Right atrium auricular region (tissue), 2 donors: ENCODE measurements around the gene TMEM14B. TPM values are rescaled to one million over a fixed set of nuclear protein-coding genes. Genes with fewer than 3 reads are reported as not detected.
"Not testable (repeated sequence)": the region's sequence is repeated elsewhere in the genome, so short reads cannot be mapped to it uniquely, and the experiment has no call there.

Experiments
- DNase-seq: peaks from one replicate; pipeline ENCODE4 v3.0.0-alpha.2; 2019; ENCODE audit warnings: low spot score
- H3K27ac ChIP-seq, 2 donors: fragments of 200-600 bp; sonication (generic); 1 replicate in 1 of 2; 2 replicates in 1 of 2; pipeline ENCODE4 v1.5.1; 2016 to 2019
- H3K27me3 ChIP-seq, 2 donors: fragments of 200-600 bp; sonication (generic); one replicate each; pipeline versions ENCODE4 v1.5.1 to v1.6.0; 2017 to 2019
- H3K36me3 ChIP-seq: fragments of 200-600 bp; sonication (generic); one replicate; pipeline ENCODE4 v1.5.1; 2016
- H3K4me1 ChIP-seq, 2 donors: fragments of 200-600 bp; sonication (generic); one replicate each; pipeline versions ENCODE4 v1.5.1 to v1.6.0; 2017 to 2019
- H3K4me3 ChIP-seq, 2 donors: fragments of 200-600 bp; sonication (generic); 1 replicate in 1 of 2; 2 replicates in 1 of 2; pipeline ENCODE4 v1.5.1; 2017 to 2019; ENCODE audit warnings: mild to moderate bottlenecking in 1 of 2, moderate library complexity in 1 of 2
- H3K9me3 ChIP-seq, 2 donors: fragments of 200-600 bp; sonication (generic); one replicate each; pipeline ENCODE4 v1.5.1; 2019
- total RNA-seq, 2 donors: library from RNA; depleted of rRNA; stranded (reverse); fragments of >200 nt; gene quantifications; one replicate each; pipeline ENCODE4 v1.1.0, GENCODE V29; 2016
- TF ChIP-seq, protein P1 (sequence below), 2 donors: fragments of 200-600 bp; sonication (generic); IDR thresholded peaks; one replicate each; pipeline ENCODE4 v1.5.1; 2019; ENCODE audit warnings: antibody characterized with exemption in 2 of 2

Gene TMEM14B
- total RNA-seq, 2 donors from 2014 or later, result 93.5 to 100 TPM

DNA sequence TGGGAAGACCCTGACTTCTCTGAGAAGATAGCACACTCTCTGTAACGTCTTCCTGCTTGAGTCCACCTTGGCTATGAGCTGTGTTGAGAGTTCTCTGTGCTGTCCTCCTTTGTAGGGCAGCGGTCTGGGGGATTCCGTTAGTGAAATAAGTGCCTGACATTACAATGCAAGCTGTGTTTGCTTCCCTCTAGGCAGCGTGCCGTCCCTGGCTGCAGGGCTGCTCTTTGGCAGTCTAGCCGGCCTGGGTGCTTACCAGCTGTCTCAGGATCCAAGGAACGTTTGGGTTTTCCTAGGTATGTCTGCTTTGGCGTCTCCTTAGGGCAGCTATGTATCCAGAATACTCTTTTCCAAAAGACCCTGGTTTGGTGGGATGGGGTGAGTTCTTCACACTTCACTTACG, 21.9 kb upstream of the TMEM14B start:
- no peak overlapping the region for H3K4me3 ChIP-seq
- peaks cover 48% of the 10 kb centered on the region for H3K36me3 ChIP-seq
- TF ChIP-seq, protein P1, sequence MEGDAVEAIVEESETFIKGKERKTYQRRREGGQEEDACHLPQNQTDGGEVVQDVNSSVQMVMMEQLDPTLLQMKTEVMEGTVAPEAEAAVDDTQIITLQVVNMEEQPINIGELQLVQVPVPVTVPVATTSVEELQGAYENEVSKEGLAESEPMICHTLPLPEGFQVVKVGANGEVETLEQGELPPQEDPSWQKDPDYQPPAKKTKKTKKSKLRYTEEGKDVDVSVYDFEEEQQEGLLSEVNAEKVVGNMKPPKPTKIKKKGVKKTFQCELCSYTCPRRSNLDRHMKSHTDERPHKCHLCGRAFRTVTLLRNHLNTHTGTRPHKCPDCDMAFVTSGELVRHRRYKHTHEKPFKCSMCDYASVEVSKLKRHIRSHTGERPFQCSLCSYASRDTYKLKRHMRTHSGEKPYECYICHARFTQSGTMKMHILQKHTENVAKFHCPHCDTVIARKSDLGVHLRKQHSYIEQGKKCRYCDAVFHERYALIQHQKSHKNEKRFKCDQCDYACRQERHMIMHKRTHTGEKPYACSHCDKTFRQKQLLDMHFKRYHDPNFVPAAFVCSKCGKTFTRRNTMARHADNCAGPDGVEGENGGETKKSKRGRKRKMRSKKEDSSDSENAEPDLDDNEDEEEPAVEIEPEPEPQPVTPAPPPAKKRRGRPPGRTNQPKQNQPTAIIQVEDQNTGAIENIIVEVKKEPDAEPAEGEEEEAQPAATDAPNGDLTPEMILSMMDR (IDR thresholded peaks at IDR 0.05), result no peak
- no peaks in the 10 kb centered on the region for H3K9me3 ChIP-seq
- H3K27ac ChIP-seq, result no peak overlapping the region
- no peak for DNase-seq
- H3K4me1 ChIP-seq, result peaks cover 0 to 35% of the 10 kb centered on the region in 2 donors
- no peaks in the 10 kb centered on the region for H3K27me3 ChIP-seq

DNA sequence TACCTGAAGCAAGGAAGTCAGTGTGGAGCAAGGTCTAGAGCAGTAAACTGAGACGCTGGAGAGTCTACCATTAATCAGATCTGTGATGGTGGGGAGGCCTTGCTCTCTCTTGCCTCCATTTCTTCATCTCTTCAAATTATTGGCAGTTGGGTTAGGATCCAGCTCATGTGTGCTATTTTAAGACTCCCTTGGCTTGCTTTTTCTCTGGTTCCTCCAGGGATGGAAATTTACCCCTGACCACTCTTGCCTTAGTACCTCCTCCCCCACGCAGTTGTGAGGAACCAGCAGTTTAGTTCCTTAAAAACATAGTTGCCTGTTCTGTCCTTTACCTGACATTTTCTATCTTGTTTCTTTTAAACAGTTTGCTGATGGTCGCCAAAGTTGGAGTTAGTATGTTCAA, 17.4 kb upstream of the TMEM14B start:
- TF ChIP-seq, protein P1 (IDR thresholded peaks at IDR 0.05), result no peak
- Histone ChIP-seq H3K4me3 (no peak overlapping the region), H3K9me3 (no peaks in the 10 kb centered on the region), H3K36me3 (peaks cover 66% of the 10 kb centered on the region), H3K27ac (peak overlapping the region in 1 of 2 donors; percentile 10), H3K4me1 (peaks cover 0 to 2% of the 10 kb centered on the region in 2 donors), H3K27me3 (no peaks in the 10 kb centered on the region)
- DNase-seq, result no peak

DNA sequence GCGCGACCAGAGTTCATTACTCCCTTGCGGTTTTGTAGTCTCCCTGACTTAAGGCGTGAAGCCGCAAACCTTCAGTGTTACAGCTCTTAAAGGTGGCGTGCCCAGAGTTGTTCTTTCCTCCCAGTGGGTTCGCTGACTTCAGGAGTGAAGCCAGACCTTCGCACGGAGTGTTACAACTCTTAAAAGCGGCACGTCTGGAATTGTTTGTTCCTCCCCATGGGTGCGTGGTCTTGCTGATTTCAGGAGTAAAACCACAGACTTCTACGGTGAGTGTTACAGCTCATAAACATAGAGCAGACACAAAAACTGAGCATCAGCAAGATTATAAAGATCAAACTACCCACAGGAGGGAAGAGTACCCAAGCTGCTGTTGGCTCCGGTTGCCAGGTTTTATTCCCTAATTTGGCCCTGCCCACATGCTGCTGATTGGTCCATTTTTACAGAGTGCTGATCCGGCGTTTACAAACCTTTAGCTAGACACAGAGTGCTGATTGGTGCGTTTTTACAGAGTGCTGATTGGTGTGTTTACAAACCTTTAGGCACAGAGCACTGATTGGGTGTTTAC, 14.4 kb upstream of the TMEM14B start:
- H3K36me3 ChIP-seq, result peaks cover 42% of the 10 kb centered on the region
- H3K4me3 ChIP-seq, result no peak overlapping the region
- H3K9me3 ChIP-seq, result no peaks in the 10 kb centered on the region
- no peak for DNase-seq
- H3K27me3 ChIP-seq, result no peaks in the 10 kb centered on the region
- H3K4me1 ChIP-seq, result no peaks in the 10 kb centered on the region
- TF ChIP-seq, protein P1 (IDR thresholded peaks at IDR 0.05), result no peak
- no peak overlapping the region for H3K27ac ChIP-seq

DNA sequence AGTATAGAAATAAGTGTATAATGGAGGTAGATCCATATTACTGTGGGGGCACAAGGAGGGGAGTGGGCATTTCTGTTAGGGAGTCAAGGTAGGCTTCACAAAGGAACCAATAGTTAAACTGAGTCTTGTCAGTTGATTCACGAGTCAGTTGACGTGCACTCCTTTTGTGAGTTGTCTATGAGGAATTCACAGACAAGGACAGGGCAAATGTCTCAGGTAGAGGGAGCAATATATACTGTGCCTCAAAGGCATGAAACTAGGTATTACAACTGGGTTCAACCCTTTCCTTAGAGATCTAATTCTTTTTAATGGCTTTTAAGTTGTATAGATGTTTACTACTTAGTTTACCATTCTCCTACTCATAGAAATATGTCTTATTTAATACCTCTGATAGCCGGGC, 13.7 kb upstream of the TMEM14B start:
- Histone ChIP-seq H3K27me3 (no peaks in the 10 kb centered on the region), H3K36me3 (peaks cover 36% of the 10 kb centered on the region), H3K4me1 (no peaks in the 10 kb centered on the region), H3K27ac (no peak overlapping the region), H3K4me3 (no peak overlapping the region), H3K9me3 (no peaks in the 10 kb centered on the region)
- TF ChIP-seq, protein P1 (IDR thresholded peaks at IDR 0.05), result no peak
- no peak for DNase-seq

DNA sequence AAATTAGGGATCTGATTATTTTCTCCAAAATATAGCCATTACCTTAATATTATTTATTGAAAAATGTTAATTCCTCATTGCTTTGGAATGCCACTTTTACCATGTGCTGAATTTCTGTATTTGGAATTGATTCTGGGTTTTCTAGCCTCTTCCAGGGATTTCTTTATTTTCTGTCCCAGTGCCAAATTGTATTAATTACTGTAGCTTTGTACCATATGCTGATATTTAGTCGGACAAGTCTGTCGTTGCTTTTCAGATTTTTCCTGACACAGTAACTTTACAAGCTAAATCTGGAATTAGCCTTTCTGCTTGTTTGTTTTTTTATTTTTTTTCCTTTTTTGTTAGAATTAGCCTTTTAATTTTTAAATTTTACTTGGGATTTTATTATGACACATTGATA, 10.9 kb upstream of the TMEM14B start:
- no peak overlapping the region for H3K27ac ChIP-seq
- H3K4me3 ChIP-seq, result no peak overlapping the region
- H3K27me3 ChIP-seq, result no peaks in the 10 kb centered on the region
- no peaks in the 10 kb centered on the region for H3K4me1 ChIP-seq
- no peaks in the 10 kb centered on the region for H3K9me3 ChIP-seq
- TF ChIP-seq, protein P1 (IDR thresholded peaks at IDR 0.05), result no peak
- H3K36me3 ChIP-seq, result peaks cover 17% of the 10 kb centered on the region
- no peak for DNase-seq

DNA sequence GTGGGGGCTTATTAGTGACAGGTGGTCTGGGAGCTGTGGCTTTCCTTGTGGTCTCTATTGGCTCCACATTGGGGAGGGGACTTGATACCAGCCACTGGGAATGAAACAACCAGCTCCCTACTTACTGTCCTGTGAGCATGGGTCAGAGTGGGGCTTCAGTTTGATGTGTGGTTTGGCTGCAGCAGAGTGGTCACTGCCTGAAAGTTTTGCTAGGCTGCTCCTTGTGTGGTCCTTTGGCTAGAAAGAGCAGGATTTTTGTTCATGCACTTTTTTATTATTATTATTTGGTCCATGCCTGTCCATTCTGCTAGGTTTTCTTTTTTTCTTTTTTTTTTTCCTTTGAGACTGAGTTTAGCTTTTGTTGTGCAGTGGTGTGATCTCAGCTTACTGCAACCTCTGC, 7.5 kb upstream of the TMEM14B start:
- Histone ChIP-seq H3K27me3 (no peaks in the 10 kb centered on the region), H3K4me3 (no peak overlapping the region), H3K4me1 (no peaks in the 10 kb centered on the region), H3K9me3 (no peaks in the 10 kb centered on the region), H3K27ac (no peak overlapping the region), H3K36me3 (no peaks in the 10 kb centered on the region)
- TF ChIP-seq, protein P1 (IDR thresholded peaks at IDR 0.05), result no peak
- DNase-seq, result no peak

DNA sequence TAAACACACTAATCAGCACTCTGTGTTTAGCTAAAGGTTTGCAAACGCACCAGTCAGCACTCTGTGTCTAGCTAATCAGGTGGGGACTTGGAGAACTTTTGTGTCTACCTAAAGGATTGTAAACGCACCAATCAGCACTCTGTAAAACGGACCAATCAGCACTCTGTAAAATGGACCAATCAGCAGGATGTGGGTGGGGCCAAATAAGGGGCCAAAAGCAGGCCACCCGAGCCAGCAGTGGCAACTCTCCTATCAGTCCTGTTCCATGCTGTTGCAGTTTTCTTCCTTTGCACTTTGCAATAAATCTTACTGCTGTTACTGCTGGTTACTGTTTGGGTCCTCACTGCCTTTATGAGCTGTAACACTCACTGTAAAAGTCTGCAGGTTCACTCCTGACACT, 6.0 kb upstream of the TMEM14B start:
- H3K27ac ChIP-seq, H3K4me3 ChIP-seq, H3K27me3 ChIP-seq, H3K9me3 ChIP-seq, H3K36me3 ChIP-seq, DNase-seq, H3K4me1 ChIP-seq: not testable (repeated sequence)
